Cardiac muscle cell (in vitro differentiated cells and primary cell): Measurements from ENCODE around the gene HOXA5. TPM values are rescaled to one million over a fixed set of nuclear protein-coding genes. Genes with fewer than 3 reads are reported as not detected.

Experiments used
- DNase-seq, 2 donors: peaks; one replicate each; pipeline versions ENCODE4 v3.0.0 to v3.0.0-alpha.2; 2010 to 2017; ENCODE audit warnings: low read depth in 1 of 2, low spot score in 1 of 2
- H3K27ac ChIP-seq: fragments of 200-600 bp; sonication (generic); 2 replicates; pipeline ENCODE4 v1.5.1; 2016
- H3K27me3 ChIP-seq: fragments of 200-600 bp; sonication (generic); 2 replicates; pipeline ENCODE4 v1.6.0; 2016; ENCODE audit warnings: control low read depth
- H3K36me3 ChIP-seq: fragments of 200-600 bp; sonication (generic); 2 replicates; pipeline ENCODE4 v1.5.1; 2016; ENCODE audit warnings: control low read depth
- H3K4me1 ChIP-seq: fragments of 200-600 bp; sonication (generic); 2 replicates; pipeline ENCODE4 v1.8.1; 2017; ENCODE audit warnings: low read depth, mild to moderate bottlenecking, mixed run types
- H3K4me3 ChIP-seq: fragments of 200-600 bp; sonication (generic); 2 replicates; pipeline ENCODE4 v1.5.1; 2016; ENCODE audit warnings: mild to moderate bottlenecking
- H3K9me3 ChIP-seq: fragments of 200-600 bp; sonication (generic); 2 replicates; pipeline ENCODE4 v1.5.1; 2017; ENCODE audit warnings: low read depth, mild to moderate bottlenecking, control low read depth
- polyA plus RNA-seq: library from polyadenylated mRNA; unstranded; fragments of >200 nt; fragmentation: Nextera tagmentation; extraction: Ambion mirVana; gene quantifications from 2 replicates; pipeline ENCODE4 v1.2.1, GENCODE V29; 2016
- total RNA-seq: library from RNA; depleted of rRNA; stranded (reverse); fragments of >200 nt; gene quantifications from 2 replicates; pipeline ENCODE4 v1.2.3, GENCODE V29; 2016
- TF ChIP-seq, protein P1 (sequence below): IDR thresholded peaks from 2 replicates; pipeline ENCODE4 v1.5.1; 2012; ENCODE audit warnings: low read depth, mild to moderate bottlenecking, low read length

Gene HOXA5
- total and polyA plus RNA-seq, 2 experiments from 2014 or later: not detected

DNA sequence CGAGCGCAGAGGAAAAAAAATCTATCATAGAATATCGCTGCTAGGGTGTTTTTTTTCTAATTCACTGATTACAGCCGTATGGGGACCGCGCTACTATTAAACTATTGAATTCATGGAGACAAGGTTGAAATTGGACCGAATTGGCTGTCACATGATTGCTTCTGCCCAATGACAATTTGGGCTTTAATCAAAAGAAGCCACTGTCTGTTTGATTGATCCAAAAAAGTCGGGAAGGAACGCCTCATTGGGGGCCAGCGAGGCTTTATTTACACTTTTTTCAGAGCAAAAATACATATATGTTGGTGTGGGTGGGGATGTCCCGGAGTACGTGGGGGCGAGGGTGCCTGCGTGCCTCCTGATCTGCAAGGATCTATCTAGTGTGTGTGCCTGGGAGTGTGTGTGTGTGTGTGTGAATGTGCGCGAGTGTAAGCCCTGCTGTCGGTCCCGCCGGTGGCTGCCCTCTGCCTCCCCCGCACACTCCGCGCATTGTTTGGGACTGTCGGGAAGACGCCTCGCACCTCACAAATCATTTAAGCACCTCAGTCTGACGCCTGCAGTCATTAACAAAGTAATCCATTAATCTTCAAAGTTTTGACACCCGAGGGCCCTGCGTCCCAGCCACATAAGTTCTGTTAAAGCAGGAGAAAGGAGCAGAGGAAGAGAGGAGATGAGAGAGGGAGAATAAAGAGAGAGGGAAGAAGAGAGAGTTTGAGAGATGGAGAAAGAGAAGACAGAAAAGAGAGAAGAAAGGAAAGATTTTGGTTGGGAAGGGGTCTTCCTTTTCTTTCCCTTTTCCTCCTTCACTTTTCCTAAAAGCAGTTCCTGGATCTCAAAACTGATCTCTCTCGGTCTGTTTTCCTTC is 40.7 kb downstream of the HOXA5 start, which contains the start of gene HOXA2:
TSS of gene HOXA2 (minus strand) at position 103 of the 862 bp plus-strand sequence. CDS start 183 bp downstream, outside the sequence.
- Histone ChIP-seq H3K36me3 (no peaks in the 10 kb centered on the region), H3K27me3 (peaks cover 100% of the 10 kb centered on the region), H3K4me1 (peaks cover 5% of the 10 kb centered on the region), H3K4me3 (no peak within 1 kb of the TSS), H3K27ac (no peak within 1 kb of the TSS), H3K9me3 (no peaks in the 10 kb centered on the region)
- no peak for DNase-seq
- TF ChIP-seq, protein P1, sequence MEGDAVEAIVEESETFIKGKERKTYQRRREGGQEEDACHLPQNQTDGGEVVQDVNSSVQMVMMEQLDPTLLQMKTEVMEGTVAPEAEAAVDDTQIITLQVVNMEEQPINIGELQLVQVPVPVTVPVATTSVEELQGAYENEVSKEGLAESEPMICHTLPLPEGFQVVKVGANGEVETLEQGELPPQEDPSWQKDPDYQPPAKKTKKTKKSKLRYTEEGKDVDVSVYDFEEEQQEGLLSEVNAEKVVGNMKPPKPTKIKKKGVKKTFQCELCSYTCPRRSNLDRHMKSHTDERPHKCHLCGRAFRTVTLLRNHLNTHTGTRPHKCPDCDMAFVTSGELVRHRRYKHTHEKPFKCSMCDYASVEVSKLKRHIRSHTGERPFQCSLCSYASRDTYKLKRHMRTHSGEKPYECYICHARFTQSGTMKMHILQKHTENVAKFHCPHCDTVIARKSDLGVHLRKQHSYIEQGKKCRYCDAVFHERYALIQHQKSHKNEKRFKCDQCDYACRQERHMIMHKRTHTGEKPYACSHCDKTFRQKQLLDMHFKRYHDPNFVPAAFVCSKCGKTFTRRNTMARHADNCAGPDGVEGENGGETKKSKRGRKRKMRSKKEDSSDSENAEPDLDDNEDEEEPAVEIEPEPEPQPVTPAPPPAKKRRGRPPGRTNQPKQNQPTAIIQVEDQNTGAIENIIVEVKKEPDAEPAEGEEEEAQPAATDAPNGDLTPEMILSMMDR: no peak

DNA sequence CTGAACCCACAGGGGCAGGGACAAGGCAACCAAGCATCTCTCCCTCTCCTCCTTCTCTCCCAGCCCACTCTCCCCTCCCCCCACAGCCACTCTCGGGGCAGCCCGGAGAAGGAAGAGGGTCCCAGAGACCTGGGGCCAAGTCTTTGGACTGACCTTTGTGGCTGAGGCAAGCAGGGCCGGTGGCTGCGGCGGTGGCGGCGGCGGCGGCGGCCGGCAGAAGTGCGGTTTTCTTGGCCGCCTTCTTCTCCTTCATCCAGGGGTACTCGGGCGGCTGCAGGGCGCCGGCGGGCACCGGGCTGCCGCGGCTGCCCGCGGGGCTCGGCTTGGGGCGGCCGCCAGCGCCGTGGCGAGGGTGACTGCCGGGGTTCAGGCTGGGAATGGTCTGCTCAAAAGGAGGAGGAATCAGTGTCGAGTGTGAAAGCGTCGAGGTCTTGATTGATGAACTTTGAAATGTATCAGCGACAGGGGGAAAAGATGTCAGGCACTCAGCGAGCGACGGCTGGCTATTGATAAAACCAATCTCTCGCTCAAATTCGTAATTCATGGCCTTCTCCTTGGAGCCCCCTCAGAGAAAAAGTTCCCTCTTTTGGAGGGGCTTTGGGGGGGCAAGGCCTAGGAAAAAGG is 41.4 kb downstream of the HOXA5 start:
- DNase-seq: no peak
- Histone ChIP-seq H3K4me3 (no peak overlapping the region), H3K36me3 (no peaks in the 10 kb centered on the region), H3K27me3 (peaks cover 100% of the 10 kb centered on the region), H3K27ac (no peak overlapping the region), H3K4me1 (peaks cover 5% of the 10 kb centered on the region), H3K9me3 (no peaks in the 10 kb centered on the region)
- TF ChIP-seq, protein P1: no peak

DNA sequence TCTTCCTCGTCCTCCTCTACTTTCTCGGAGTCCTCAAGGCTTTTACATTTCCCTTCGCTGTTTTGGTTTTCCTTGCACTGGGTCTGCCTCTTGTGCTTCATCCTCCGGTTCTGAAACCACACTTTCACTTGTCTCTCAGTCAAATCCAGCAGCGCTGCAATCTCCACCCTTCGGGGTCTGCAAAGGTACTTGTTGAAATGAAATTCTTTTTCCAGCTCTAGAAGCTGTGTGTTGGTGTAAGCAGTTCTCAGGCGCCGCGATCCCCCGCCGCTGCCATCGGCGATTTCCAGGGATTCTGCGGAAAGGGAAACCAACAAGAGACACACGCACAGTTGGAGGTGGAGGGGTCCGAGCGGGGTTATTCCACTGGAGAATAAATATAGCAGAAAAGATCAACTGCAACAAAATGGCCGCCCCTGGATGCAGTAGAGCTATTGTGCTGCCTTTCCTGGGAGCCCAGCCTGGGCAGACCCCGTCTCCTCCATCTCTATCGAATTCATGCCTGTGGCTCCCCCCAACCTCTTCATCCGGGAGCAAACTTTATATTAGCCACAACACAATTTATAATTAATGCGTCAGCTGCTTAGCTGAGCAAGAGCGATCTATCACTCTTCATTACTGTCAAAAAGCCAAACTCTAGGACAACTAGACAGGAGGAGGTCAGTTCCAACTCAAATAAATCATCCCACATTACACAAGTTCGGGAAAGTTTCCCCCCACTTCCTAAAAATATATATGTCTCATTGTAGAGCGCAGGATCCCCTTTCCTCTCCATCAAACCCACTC is 42.1 kb downstream of the HOXA5 start:
- no peaks in the 10 kb centered on the region for H3K9me3 ChIP-seq
- H3K27ac ChIP-seq: no peak overlapping the region
- H3K4me1 ChIP-seq: no peaks in the 10 kb centered on the region
- DNase-seq: no peak
- no peak overlapping the region for H3K4me3 ChIP-seq
- peaks cover 100% of the 10 kb centered on the region for H3K27me3 ChIP-seq
- H3K36me3 ChIP-seq: no peaks in the 10 kb centered on the region
- TF ChIP-seq, protein P1: no peak

DNA sequence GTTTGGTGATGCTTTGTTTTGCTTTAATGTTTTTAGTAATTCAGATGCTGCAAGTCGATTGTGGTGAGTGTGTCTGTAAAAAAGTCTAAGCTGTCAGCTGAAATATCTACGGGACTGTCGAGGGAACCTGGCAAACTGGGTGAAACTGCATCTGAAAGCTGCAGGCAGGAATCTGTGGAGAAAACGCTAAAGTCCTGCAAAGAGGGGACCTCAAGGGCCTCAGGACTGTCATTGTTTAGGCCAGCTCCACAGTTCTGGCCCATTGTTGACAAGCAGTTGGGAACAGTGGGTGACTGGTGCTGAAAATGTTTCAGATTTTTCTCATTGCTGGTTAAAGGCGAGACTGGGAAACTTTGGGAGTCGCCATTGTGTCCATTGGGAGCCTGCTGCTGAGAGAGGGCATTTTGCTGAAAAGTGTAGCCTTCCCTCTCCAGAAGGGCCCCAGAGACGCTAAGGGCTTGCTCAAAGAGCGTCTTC is 42.7 kb downstream of the HOXA5 start:
- TF ChIP-seq, protein P1: no peak
- no peak for DNase-seq
- H3K27me3 ChIP-seq: peaks cover 100% of the 10 kb centered on the region
- no peaks in the 10 kb centered on the region for H3K4me1 ChIP-seq
- H3K4me3 ChIP-seq: no peak overlapping the region
- no peaks in the 10 kb centered on the region for H3K36me3 ChIP-seq
- no peaks in the 10 kb centered on the region for H3K9me3 ChIP-seq
- H3K27ac ChIP-seq: no peak overlapping the region
